DMS 273 treated with DMSO at 0.1 percent for 48 hours (cell line): ENCODE data around the gene MBP.

ENCODE experiments used
- DNase-seq: peaks from one replicate; lab custom pipeline; 2025; lab: John Stamatoyannopoulos, UW

The MBP gene

GRCh38 chr18:76986406-76986805 lies 146.2 kb downstream of the MBP start:
- no peak for DNase-seq

DNA sequence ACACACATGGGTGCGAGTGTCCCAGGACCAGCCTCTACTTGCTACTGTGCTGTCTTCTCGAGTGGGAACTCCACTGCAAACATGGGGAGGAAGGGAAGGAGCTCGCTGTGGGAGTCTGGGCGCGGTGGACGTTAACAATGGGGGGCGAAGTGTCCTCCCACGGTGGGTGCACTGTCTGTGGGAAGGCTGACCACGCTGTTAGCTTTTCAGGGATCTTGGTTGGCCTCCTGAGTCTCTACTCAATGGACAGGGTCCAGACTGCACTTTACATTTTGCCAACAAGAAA lies 146.7 kb downstream of the MBP start:
- no peak for DNase-seq

- no peak for DNase-seq
These were observed 147.2 kb downstream of the MBP start for GRCh38 chr18:76985156-76985950.

- no peak for DNase-seq
These were observed 148.1 kb downstream of the MBP start for GRCh38 chr18:76984193-76985155.

GRCh38 chr18:76983613-76984051 lies 149.0 kb downstream of the MBP start:
- DNase-seq, result no peak

DNA sequence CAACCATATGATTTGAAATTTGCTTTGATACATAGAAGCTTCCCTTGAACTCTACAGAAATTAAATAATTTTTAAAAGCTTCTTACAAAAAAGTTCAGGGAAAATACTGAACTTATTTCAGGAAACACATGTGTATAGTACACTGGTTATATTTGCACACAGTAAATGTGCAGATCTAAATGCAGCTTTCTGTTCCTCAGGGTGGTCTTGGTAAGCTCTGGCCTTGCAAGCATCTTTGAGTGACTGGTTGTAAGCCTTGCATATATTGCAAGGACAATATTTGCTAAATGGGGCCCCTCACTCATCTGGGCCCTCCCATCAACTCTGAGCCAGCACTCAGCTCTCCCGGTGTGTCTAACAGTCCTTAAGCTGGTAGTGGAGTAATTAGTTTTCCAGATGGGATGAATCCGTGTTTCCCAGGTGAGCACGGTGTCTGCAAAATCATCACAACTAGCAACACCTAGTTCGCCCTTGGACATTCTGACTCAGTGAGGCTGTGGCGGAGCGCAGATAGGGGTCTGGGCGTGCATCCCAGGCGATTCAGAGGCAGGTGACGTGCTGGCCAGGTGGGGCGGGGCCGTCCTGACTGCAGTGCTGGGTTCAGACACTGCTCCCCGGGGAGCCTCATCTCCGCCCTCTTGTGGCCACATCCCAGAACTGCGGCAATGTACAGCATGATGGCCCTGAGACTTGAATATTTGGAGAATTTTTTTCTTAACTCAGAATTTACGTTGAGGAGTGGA lies 149.6 kb downstream of the MBP start:
- DNase-seq, result peak; percentile 23

DNA sequence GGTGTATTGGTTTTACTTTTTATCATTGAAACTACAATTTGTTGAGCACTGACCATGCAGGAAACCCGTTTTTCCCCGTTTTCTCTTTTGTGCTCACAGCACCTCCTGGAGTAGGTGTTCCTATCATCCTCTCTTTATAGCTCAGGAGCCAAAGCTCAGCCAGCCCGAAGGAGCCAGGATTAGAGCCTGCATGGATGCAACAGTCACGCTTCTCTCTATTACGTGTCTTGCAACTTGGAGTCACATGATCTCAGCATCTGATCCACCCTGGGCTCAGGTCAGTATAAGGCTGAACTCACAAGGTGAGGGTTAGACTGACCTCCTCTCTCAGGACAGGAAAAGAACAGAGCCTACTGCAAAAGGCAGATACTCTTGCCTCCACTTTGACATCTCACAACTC lies 150.5 kb downstream of the MBP start:
- no peak for DNase-seq

GRCh38 chr18:76981396-76981968 lies 151.1 kb downstream of the MBP start:
- no peak for DNase-seq

GRCh38 chr18:76980663-76981395 lies 151.8 kb downstream of the MBP start:
- DNase-seq, result no peak

DNA sequence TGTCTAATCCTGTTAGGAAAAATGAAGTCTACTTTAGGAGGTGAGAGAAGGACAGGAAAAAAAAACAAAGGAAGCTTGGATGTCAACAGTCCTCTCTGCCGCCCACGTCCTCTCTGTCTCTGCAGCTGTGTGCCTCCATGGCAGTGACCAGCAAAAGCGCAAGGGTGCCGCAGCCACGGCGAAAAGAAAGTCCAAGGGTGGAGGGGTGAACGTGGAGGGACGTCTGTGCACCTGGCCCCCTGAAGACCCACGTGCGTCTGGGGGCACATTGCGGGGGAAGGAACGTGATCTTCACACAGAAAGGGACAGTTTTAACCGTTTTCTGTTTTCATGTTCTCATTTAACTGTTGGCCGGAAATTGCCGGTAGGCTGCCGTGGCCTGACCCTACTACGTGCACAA lies 152.7 kb downstream of the MBP start:
- DNase-seq, result no peak

DNA sequence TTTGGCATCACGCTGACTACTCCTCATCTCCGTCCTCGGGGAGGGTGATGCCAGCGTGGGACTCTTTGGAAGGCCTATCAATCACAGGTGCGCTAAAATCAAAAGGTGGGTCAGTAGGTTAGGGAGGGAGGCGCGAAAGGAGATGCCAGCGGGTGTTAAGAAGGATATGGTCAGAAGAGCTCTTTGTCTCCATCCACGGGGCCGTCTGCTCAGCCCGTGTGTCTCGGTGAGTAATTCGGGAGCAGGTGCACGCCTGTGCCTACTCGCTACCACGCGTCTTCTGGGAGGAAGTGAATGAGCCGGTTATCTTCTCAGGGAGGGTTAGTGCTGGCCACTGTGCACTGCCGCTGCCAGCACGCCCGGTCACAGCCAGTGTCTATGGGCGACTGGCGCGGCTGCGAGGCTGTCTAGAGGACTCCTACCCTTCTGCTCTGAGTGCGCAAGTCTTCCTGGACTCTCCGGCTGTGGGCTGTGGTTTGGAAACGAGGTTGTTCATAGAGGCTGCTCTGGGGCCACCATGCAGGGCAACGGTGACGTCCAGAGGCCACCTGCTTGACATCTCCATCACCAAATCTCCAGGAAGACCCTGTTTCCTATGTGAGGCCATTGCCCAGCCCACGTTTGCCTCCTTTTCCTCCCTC lies 153.4 kb downstream of the MBP start:
- no peak for DNase-seq

DNA sequence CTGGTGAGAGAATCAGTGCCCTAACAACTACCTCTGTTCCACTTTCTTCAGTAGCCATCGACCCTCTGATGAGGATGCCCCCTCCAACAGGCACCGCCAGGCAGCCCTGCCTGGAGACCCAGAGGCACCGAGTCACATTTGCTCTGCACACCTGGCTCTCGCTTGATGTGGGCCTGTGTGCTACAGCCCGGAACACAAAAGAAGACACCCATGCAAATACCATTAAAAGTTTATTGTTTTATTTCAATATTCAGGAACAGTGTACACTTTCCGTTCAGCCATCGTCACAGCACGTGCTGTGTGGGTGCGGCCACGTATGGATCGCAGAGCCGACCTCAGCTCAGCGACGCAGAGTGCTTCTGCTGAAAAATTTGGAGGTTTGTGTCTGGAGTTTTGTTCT lies 154.0 kb downstream of the MBP start:
- DNase-seq, result no peak

GRCh38 chr18:76977684-76978232 lies 154.8 kb downstream of the MBP start:
- DNase-seq, result no peak

GRCh38 chr18:76977108-76977621 lies 155.4 kb downstream of the MBP start:
- DNase-seq, result no peak

DNA sequence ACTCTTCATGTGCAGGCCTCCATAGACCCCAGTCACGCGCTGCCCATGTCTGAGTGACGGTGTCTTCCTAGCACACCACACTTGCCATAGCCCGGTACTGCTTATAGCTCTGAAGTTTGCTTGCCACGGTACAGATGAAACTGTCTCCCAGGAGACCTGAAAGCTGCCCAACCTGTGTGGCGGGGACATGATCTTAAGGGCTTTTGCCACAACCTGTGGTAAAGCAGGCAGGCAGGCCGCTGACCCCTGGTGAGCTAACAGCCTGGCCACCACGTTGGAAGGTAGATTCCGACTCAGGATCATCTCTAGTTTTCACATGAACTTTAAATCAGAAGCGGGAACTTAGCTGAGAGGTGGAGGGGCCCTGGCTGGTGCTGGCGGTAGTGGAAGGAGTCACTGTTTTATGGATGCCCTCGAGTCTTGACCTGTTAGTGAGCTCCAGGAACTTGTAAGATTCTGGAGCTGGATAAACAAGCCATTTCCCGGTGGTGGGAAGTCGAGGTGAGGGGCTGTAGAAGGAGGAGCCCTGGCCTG lies 156.9 kb downstream of the MBP start:
- no peak for DNase-seq

DNA sequence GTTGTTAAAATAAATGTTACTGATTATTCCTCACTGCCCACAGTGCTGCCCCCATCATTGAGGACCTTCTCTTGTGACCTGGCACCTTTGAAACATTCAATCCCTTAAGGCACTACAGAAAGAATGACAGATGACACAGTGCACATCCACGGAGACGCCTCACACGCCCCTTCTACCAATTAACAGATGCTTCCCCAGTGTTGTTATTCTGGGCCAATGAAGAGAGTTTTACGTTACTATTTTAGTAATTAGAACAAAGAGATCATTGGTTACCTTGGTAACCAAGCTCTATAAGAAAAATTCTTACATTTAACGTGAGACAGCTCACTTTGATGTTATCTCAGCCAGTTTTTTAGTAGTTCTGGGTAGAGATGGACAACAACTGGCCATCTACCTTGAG lies 158.2 kb downstream of the MBP start:
- no peak for DNase-seq

DNA sequence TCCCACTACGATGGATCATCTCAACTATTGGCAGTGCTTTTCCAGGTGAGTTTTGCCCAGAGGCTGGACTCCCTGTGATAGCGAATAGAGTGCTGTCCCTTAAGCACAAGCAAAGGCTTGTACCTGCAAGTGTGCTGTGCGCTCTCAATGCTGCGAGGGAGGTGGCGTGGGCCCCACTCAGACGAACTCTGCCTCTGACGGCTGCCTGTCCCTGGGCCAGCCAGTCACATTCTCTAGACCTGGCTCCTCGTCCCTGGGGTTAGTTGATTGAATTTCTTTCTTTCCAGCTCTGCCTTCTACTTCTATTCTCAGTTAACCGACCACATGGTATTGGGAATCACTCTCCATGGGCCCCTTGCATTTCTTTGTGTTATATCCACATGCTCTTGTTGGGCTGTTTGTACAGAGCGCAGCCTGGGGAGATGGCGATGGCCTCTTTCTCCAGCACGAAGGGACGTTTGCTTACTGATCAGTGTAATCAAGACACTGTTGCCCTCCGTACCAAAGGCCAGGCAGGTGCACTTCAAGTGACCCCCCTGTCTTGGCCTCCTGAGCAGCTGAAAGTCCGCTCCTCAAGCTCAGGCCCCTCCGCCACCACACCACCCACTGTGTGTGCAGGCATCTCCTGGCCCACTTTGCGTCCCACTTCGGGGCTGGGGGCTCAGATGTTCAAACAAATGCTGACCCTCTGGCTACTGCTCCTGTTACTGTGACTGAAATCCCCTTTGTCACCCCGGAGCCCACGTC lies 158.9 kb downstream of the MBP start:
- no peak for DNase-seq

DNA sequence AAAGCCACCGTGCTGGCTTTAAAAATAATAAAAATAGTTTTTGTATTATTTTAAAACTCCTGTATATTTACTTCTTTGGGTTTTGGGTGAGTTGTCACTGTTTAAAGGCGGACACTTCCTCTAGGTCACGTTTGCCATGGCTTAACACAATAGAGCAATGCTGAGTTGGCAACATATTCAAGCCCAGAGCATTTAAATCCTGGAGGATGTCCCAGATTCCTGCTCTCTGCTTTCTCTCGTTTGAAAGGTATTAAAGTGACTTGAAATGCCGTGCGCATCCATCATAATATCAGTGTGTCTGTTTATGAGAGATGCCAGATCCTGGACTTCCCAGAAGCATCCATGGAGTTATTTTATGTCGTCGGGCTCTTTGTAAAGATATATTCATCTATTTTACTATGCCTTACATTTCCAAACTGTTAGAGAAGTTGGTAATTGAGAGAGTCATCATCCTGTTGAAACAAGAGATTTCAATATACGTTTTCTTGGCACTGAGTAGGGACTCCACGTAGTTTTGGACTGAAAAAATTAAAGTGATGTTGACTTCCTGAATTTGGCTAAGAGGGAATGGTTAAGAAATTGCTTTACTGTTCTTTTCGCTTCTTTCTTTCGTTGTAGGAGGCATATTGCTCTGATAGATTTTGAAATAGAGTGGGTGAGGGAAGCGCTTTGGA lies 159.6 kb downstream of the MBP start:
- DNase-seq, result no peak

GRCh38 chr18:76972241-76972640 lies 160.3 kb downstream of the MBP start:
- no peak for DNase-seq
